HepG2 (cell line): Measurements from ENCODE around the gene AMOTL2. TPM values are rescaled to one million over a fixed set of nuclear protein-coding genes. Genes with fewer than 3 reads are reported as not detected.
A peak's percentile ranks its signal among the peaks of the same experiment; 100 is the strongest.

Experiments used
- ATF2 ChIP-seq: sonication (generic); formaldehyde crosslinking; IDR thresholded peaks from 2 replicates; pipeline ENCODE4 v1.4.0; 2020; ENCODE audit warnings: missing genetic modification reagents
- CBX5 ChIP-seq: sonication (generic); formaldehyde crosslinking; IDR thresholded peaks from 2 replicates; pipeline ENCODE4 v1.4.0; 2020; ENCODE audit warnings: missing genetic modification reagents, borderline replicate concordance
- HNRNPH1 ChIP-seq: fragments of 200-400 bp; formaldehyde crosslinking; optimal IDR thresholded peaks from 2 replicates; pipeline ENCODE3; 2017; ENCODE audit warnings: mild to moderate bottlenecking, low read depth, low read length
- ISX ChIP-seq: sonication (generic); formaldehyde crosslinking; conservative IDR thresholded peaks from 2 replicates; pipeline ENCODE4 v1.5.0; 2020; ENCODE audit warnings: missing genetic modification reagents
- MLX ChIP-seq: IDR thresholded peaks from 2 replicates; pipeline ENCODE4 v1.6.1; 2016
- NR3C1 ChIP-seq: sonication (generic); formaldehyde crosslinking; IDR thresholded peaks from 2 replicates; pipeline ENCODE4 v1.4.0; 2020; ENCODE audit warnings: missing genetic modification reagents
- SAP130 ChIP-seq: IDR thresholded peaks from 2 replicates; pipeline ENCODE4 v1.6.1; 2016; ENCODE audit warnings: low read depth
- TARDBP ChIP-seq: sonication (generic); formaldehyde crosslinking; IDR thresholded peaks from 2 replicates; pipeline ENCODE4 v1.8.0; 2022; ENCODE audit warnings: mild to moderate bottlenecking, missing genetic modification reagents
- TGIF2 ChIP-seq: IDR thresholded peaks from 2 replicates; pipeline ENCODE4 v1.6.1; 2016; ENCODE audit warnings: control low read depth, missing compliant biosample characterization
- ZBTB26 ChIP-seq: IDR thresholded peaks from 2 replicates; pipeline ENCODE4 v1.6.1; 2016; ENCODE audit warnings: missing compliant biosample characterization, missing genetic modification reagents, borderline replicate concordance
- ZBTB7B ChIP-seq: sonication (generic); formaldehyde crosslinking; IDR thresholded peaks from 2 replicates; pipeline ENCODE4 v1.4.0; 2020; ENCODE audit warnings: missing genetic modification reagents
- ZMYM4 ChIP-seq: sonication (generic); formaldehyde crosslinking; IDR thresholded peaks from 2 replicates; pipeline ENCODE4 v1.8.1; 2023; ENCODE audit warnings: mild to moderate bottlenecking, missing genetic modification reagents
- ZNF281 ChIP-seq: sonication (generic); formaldehyde crosslinking; IDR thresholded peaks from 2 replicates; pipeline ENCODE4 v1.4.0; 2020; ENCODE audit warnings: missing genetic modification reagents, borderline replicate concordance
- ZNF362 ChIP-seq: sonication (generic); formaldehyde crosslinking; IDR thresholded peaks from 2 replicates; pipeline ENCODE4 v1.4.0; 2020; ENCODE audit warnings: missing genetic modification reagents, mild to moderate bottlenecking, borderline replicate concordance
- ZNF503 ChIP-seq: sonication (generic); formaldehyde crosslinking; IDR thresholded peaks from 2 replicates; pipeline ENCODE4 v1.4.0; 2020; ENCODE audit warnings: missing genetic modification reagents
- ZNF546 ChIP-seq: sonication (generic); formaldehyde crosslinking; conservative IDR thresholded peaks from 2 replicates; pipeline ENCODE4 v1.8.1; 2023; ENCODE audit warnings: mild to moderate bottlenecking, missing genetic modification reagents
- ZNF878 ChIP-seq: sonication (generic); formaldehyde crosslinking; IDR thresholded peaks from 2 replicates; pipeline ENCODE4 v1.8.1; 2023; ENCODE audit warnings: mild to moderate bottlenecking, missing genetic modification reagents, moderate library complexity
- ZSCAN21 ChIP-seq: sonication (generic); formaldehyde crosslinking; IDR thresholded peaks from 2 replicates; pipeline ENCODE4 v1.8.0; 2022; ENCODE audit warnings: mild to moderate bottlenecking, missing genetic modification reagents, moderate library complexity, borderline replicate concordance
- polyA plus RNA-seq, 8 experiments: library from polyadenylated mRNA; depleted of rRNA in 3 of 8; stranded (reverse) in 7 of 8; unstranded in 1 of 8; fragments of >200 nt; fragmentation: Illumina TruSeq in 4 of 8; extraction: Trizol in 4 of 8; gene quantifications; 2 replicates each; pipeline versions ENCODE4 v1.2.1 to v1.2.3, GENCODE V29; 2011 to 2016; ENCODE audit warnings: low read depth in 4 of 8, missing spikeins in 1 of 8, mixed read lengths in 1 of 8; ENCODE audit not compliant: insufficient read depth in 1 of 8
- total RNA-seq, 5 experiments: library from RNA; depleted of rRNA; stranded (reverse); fragments of >200 nt; fragmentation: Illumina TruSeq; extraction: Trizol; gene quantifications; 2 replicates each; pipeline ENCODE4 v1.2.3, GENCODE V29; 2016; ENCODE audit warnings: low read depth in 1 of 5

The AMOTL2 gene
- total and polyA plus RNA-seq, 2 of the 13 experiments (the other 11 are each of a cell fraction or from before 2014, with no cell fraction given), result 17.3 to 18.5 TPM

- no peak for TF ChIP-seq NR3C1 (CRISPR knock-in tag)
- TF ChIP-seq ATF2, result peak; percentile 62; the same call in 1 of the 2 replicates
- no peak for TF ChIP-seq ISX (CRISPR knock-in tag)
- no peak for TF ChIP-seq MLX
- no peak for TF ChIP-seq ZNF878 (CRISPR knock-in tag)
- TF ChIP-seq ZMYM4 (CRISPR knock-in tag), result 0 out of 2 replicates have a peak, but pooled peaks have one; percentile 32
- TF ChIP-seq ZNF362 (CRISPR knock-in tag), result no peak
- TF ChIP-seq ZBTB7B (CRISPR knock-in tag), result no peak; the same call in 1 of the 2 replicates
- no peak for TF ChIP-seq ZNF546
- no peak for TF ChIP-seq ZSCAN21
- TF ChIP-seq CBX5 (CRISPR knock-in tag), result peak; percentile 54; the same call in 1 of the 2 replicates
- TF ChIP-seq HNRNPH1, result no peak
- no peak for TF ChIP-seq ZBTB26 (CRISPR knock-in tag)
- TF ChIP-seq SAP130, result peak; percentile 42
- 0 out of 2 replicates have a peak, but pooled peaks have one; percentile 47 for TF ChIP-seq TARDBP (CRISPR knock-in tag)
- peak; percentile 32; the same call in 1 of the 2 replicates for TF ChIP-seq ZNF281 (CRISPR knock-in tag)
- TF ChIP-seq TGIF2 (CRISPR knock-in tag), result no peak
- TF ChIP-seq ZNF503 (CRISPR knock-in tag), result 0 out of 2 replicates have a peak, but pooled peaks have one; percentile 36
Measured at GRCh38 chr3:134326760-134327593, 47.3 kb downstream of the AMOTL2 start (continued).
